LNCAP (cell line): ENCODE results near the gene NKIRAS2.

Experiments used
- CTCF ChIP-seq: fragments of 450-650 bp; IDR thresholded peaks from 2 replicates; pipeline ENCODE4 v1.5.1; 2017; ENCODE audit warnings: mild to moderate bottlenecking

The NKIRAS2 gene

GRCh38 chr17:42019509-42020404 is at the start of gene NKIRAS2:
Gene NKIRAS2, plus strand, starts transcription at chr17:42020090. Its CDS starts 1,488 bp downstream, at chr17:42021578.
- peak; percentile 95 for TF ChIP-seq CTCF

- no peak for TF ChIP-seq CTCF
These were observed 49.0 kb upstream of the NKIRAS2 start for GRCh38 chr17:41970901-41971331.

- no peak for TF ChIP-seq CTCF
These were observed 48.0 kb upstream of the NKIRAS2 start for GRCh38 chr17:41971721-41972523.

DNA sequence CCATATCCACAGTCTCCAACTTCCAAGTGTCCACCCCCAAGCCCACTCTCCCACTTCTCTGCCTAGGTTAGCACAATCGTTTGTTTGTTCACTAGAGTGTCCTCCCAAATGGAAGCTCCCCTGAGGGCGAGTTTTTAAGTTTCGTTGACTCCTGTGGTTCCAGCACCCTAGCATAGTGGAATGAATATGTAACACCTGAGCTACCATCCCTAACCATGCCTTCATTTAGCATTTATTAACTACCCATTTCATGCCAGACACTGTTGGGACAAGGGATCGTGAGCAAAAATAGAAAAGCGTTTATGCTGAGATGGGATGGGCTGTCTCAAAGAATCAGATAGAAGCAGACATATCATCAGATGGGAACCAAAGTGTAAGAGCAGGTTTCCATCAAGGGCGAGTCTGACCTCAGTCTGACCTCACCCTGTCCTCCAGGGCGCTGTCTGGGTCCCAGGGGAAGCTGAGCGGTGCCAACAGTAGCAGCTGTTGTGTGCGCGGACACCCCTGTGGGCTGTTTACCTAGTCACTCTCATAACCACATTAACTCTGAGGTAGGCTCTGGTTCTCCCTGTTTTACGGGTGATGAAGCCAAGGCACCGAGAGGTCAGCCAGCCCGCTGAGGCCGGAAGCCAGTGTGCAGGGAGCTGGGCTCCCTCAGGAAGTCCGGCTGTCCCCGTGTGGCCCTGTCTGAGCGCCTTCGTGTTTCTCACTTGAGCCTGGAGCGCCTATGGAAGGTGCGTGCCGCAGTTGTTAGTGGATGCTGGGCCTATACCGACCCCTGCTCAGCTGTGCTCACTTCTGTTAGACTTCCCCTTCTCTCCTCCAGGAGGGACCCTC is 47.1 kb upstream of the NKIRAS2 start:
- TF ChIP-seq CTCF, result no peak

DNA sequence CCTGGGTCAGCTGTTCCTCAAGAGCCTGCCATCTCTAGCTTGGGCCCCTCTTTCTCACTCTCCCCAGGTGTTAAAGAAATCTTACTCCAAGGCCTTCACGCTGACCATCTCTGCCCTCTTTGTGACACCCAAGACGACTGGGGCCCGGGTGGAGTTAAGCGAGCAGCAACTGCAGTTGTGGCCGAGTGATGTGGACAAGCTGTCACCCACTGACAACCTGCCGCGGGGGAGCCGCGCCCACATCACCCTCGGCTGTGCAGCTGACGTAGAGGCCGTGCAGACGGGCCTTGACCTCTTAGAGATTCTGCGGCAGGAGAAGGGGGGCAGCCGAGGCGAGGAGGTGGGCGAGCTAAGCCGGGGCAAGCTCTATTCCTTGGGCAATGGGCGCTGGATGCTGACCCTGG is 46.5 kb upstream of the NKIRAS2 start:
- TF ChIP-seq CTCF, result no peak

DNA sequence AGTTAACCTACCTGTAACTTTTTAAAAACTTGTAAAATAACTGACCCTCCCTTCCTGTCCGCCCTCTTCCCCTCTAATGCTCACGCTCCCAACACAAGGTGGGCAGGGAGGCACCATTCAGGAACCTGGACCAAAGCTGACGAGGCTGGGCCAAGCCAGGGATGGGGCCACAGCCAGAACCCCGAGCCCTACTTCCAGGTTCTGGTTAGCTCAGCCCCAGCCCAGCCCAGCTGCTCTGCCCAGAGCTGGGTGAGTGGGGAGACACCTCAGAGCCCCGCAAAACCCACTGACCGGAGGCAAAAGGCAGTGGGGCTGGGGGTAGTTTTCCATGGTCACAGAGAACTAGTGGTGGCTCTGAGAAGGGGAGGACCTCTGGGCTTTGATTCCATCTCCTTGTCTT is 45.9 kb upstream of the NKIRAS2 start:
- no peak for TF ChIP-seq CTCF

DNA sequence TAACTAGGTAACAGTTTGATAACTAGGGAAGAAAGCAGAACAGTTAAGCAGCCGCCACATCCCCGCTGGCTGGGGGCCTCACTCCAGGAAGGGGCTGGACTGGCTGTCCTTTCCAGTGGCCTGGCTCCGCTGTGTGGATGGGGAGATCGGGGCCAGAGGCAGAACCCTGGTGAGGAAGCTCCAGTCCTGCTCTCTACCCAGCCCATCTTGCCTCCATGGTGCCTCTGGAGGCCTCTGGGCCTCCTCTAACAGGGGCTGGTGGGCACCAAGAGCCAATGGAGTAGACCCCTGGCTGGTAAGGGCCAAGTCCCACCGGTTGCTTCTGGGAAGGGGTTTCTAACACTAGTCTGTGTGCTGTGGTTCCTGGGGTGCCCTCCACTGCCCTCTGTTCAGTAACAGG is 45.2 kb upstream of the NKIRAS2 start:
- TF ChIP-seq CTCF, result no peak
